HG03457 (cell line): ENCODE data around the gene APOC1.
"Not testable (repeated sequence)": the region's sequence is repeated elsewhere in the genome, so short reads cannot be mapped to it uniquely, and the experiment has no call there.

Experiments
- ATAC-seq: cut with Tn5 transposase; IDR thresholded peaks from one replicate; pipeline ENCODE4 v1.9.1; 2021; ENCODE audit warnings: moderate number of reproducible peaks; ENCODE audit not compliant: unreplicated experiment

The APOC1 gene

DNA sequence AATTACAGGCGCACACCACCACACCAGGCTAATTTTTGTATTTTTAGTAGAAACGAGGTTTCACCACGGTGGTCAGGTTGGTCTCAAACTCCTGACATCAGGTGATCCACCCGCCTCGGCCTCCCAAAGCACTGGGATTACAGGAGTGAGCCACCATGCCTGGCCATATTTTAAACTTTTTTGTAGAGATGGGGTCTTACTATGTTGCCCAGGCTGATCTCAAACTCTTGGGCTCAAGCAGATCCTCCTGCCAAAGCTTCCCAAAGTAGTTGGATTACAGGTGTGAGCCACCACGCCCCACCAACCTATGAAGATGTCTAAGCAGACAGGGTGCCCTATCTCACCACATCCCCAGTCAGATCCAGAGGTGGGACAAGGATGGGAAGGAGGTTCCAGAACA lies 2.5 kb upstream of the APOC1 start:
- not testable (repeated sequence) for ATAC-seq

DNA sequence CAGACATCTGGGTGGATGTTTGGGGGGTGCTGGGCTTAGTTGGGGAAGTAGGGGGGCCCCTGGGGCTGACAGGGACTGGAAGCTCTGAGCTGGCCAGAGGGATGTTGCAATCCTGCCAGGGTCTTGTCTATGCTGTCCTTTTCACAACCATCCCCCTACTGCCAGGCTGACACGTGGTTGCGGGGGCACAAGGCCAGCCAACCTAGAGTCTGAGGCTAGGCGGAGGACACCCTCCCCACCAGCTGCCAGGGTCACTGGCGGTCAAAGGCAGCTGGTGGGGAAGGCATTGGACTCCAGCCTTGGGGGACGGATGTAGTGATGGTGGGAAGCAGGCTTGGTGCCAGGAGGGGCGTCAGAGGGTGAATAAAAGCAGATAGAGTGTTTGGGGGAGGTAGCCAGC lies 1.6 kb upstream of the APOC1 start:
- ATAC-seq, result no peak

DNA sequence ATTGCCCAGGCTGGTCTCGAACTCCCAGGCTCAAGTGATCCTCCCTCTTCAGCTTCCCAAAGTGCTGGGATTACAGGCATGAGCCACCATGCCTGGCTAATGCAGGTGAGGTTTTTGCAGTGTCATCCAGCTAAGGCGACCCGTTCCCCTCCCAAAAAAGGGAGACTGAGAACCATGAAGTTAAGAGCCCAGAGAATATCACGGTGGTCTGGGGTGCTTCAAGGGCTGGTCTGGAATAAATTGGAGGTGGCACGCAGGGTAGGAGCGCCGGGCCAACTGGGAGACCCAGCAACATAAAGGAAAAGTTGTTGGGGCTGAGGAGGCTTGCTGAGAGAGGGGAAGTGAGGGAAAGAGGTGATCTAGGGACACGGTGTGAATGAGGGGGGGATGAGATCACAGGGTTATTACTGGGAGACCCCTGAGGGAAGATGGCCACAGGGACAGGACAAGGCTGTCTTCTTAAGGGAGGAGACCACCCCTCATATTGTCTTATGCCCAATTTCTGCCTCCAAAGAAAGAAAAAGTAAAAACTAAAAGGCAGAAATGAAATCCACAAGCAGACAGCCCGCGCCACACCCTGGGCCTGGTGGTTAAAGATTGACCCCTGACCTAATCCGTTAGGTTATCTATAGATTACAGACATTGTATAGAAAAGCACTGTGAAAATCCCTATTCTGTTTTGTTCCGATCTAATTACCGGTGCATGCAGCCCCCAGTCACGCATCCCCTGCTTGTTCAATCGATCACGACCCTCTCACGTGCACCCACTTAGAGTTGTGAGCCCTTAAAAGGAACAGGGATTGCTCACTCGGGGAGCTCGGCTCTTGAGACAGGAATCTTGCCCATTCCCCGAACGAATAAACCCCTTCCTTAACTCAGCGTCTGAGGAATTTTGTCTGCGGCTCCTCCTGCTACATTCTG lies 636 bp upstream of the APOC1 start:
- ATAC-seq, result not testable (repeated sequence)

DNA sequence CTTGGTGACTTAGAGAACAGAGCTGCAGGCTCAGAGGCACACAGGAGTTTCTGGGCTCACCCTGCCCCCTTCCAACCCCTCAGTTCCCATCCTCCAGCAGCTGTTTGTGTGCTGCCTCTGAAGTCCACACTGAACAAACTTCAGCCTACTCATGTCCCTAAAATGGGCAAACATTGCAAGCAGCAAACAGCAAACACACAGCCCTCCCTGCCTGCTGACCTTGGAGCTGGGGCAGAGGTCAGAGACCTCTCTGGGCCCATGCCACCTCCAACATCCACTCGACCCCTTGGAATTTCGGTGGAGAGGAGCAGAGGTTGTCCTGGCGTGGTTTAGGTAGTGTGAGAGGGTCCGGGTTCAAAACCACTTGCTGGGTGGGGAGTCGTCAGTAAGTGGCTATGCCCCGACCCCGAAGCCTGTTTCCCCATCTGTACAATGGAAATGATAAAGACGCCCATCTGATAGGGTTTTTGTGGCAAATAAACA lies 9.9 kb downstream of the APOC1 start:
- no peak for ATAC-seq

DNA sequence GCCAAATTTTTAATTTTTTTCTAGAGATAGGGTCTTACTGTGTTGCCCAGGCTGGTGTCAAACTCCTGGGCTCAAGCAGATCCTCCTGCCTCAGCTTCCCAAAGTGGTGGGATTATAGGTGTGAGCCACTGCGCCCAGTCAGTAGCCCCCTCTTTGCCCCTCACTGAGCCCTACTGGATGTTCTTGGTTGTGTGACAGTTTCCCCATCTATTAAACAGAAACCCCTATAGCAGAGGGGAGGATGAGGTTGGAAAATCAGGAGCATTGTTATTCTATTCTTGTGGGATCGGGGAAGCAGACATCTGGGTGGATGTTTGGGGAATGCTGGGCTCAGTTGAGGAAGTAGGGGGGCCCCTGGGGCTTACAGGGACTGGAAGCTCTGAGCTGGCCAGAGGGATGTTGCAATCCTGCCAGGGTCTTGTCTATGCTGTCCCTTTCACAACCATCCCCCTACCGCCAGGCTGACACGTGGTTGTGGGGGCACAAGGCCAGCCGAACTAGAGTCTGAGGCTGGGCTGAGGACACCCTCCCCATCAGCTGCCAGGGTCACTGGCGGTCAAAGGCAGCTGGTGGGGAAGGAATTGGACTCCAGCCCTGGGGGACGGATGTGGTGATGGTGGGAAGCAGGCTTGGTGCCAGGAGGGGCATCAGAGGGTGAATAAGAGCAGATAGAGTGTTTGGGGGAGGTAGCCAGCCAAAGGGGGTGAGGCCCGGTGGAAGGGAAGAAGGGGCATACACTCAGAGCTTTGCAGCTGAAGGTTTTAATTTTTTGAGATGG lies 10.9 kb downstream of the APOC1 start:
- no peak for ATAC-seq

DNA sequence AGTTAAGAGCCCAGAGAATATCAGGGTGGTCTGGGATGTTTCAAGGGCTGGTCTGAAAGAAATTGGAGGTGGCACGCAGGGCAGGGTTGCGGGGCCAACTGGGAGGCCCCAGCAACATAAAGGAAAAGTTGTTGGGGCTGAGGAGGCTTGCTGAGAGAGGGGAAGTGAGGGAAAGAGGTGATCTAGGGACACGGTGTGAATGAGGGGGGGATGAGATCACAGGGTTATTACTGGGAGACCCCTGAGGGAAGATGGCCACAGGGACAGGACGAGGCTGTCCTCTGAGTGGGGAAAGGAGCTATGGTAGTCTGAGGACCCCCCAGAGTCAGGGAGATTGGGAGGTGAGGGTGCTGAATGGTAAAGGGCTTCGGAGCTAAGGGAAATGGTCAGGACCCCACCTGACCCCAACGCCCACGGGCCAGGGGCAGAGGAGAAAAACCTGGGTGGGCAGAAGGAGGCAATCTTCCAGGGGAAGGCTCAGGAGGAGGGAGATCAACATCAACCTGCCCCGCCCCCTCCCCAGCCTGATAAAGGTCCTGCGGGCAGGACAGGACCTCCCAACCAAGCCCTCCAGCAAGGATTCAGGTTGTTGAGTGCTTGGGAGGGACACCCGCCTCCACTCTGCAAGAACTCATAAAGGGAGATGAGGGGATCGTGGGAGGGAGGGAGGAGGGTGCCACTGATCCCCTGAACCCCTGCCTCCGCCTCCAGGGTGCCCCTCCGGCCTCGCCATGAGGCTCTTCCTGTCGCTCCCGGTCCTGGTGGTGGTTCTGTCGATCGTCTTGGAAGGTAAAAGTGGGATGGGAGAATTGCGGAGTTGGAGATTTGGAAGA lies 12.1 kb downstream of the APOC1 start:
- ATAC-seq, result not testable (repeated sequence)

DNA sequence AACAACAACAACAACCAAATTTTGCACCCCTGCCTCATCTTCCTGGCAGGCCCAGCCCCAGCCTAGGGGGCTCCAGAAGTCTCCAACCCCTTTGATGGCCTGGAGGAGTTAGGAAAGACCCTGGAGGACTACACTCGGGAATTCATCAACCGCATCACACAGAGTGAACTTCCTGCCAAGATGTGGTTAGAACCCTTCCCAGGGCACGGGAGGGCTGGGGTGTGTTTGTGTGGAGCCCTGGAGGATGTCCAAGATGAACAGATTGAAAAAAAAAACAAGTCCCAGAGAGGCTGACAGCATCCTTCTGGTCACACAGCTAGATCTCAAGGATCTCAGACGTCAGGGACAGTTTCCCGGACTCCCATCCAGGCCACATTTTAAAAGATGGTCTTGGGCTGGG lies 13.3 kb downstream of the APOC1 start:
- ATAC-seq, result no peak

DNA sequence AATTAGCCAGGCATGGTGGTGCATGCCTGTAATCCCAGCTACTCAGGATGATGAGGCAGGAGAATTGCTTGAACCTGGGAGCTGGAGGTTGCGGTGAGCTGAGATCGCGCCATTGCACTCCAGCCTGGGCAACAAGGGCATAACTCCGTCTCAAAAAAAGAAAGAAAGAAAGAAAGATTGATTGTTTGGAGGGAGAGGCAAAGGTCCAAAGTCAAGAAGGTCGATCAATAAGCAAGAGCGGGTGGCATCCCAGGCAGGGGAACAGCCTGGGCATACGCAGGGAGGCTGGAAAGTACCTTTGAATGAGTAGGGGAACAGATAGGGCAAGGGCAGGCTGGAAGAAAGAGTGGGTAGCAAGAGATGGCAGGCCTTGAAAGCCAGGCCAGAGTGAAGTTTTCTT lies 15.7 kb downstream of the APOC1 start:
- ATAC-seq, result no peak

DNA sequence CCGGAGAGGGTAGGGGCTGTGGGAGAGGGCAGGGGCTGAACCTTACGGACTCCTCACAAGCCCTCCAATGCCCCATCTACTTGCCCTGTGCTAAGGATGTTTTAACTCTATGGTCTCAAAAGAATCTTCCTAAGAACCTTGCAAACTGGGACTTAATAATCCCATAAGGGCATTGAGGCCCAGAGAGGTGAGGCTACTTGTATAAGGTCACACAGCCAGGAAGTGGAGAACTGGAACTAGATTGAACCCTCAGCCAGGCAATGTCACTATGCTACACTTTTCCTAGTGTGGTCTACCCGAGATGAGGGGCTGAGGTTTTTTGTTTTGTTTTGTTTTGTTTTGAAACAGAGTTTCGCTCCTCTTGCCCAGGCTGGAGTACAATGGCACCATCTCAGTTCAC lies 17.1 kb downstream of the APOC1 start:
- ATAC-seq, result no peak

DNA sequence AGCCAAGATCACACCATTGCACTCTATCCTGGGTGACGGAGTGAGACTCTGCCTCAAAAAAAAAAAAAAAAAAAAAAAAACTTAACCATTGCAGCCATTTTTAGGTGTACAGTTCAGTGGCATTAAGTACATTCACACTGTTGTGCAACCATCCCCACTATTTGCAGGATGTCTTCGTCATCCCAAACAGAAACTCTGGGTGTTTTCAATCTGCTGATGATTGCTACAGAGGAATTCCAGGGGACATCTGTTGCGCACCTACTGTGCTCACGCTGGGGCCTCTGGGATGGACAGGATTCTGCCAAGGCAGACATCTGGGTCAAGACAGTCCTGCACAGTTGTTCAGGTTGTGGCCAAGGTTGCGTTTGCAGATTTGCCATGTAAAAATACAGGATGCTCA lies 25.3 kb downstream of the APOC1 start:
- ATAC-seq, result no peak

DNA sequence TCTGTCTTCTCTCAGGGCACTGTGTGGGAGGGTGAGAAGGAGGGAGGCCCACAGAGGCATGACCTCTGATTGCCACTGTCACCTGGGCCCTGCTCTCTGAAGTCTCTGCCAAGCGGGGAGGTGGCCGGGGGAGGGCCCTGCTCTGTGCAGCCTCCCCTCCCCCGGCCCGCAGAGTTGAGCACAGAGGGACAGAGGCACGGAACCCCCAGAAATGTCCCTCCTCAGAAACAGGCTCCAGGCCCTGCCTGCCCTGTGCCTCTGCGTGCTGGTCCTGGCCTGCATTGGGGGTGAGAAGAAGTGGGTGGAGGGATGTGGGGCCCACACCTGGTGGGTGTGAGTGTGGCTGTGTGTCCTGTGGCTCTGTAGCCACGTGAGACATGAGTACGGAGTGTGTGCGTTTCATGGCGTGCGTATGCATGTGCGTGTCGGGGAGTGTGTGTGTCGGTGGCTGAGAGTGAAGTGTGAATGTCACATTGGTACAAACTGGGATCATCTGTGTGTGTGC lies 27.7 kb downstream of the APOC1 start, which contains the start of gene APOC4:
TSS of gene APOC4 (plus strand) at position 171 of the 505 bp plus-strand sequence. CDS start at position 212, 41 bp downstream.
- ATAC-seq, result no peak

DNA sequence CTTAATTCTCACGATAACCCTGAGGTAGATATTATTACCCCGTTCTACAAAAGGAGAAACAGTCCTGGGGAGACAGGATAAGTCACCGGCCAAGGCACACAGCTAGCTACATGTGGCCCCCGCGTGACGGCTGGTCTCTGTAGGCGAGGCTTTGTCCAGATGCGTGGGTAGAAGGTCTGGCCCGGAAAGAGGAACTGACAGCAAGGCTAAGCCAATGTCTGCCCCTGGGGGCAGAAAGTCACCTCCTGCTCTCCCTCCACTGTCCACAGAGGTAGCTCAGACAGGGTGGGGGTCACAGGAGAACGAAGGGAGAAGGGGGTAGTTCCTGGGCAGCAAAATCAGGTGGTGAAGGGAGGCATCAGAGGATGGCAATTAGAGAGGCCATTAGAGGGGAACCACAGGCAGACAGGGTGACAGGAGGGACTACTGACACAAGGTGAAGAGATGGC lies 29.4 kb downstream of the APOC1 start:
- ATAC-seq, result no peak

DNA sequence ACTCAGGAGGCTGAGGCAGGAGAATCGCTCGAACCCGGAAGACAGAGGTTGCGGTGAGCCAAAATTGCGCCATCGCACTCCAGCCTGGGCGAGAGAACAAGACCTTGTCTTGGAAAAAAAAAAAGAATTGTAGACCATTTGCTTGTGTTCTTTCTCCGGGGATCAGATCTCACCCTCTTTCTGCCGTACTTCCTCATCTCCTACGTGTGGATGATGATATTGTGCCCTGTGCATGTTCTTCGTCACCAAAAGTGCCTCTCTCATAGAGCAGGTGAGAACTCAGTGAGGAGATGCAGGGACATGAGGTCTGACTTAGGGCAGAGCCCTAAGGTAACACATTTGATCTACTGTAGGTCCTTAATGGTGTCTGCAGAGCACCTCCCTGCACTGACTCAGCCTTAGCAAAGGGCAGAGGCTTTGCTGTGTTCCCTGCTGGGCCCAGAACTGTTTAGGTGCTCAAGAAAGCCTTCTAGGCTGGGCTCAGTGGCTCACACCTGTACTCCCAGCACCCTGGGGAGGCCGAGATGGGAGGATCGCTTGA lies 32.7 kb downstream of the APOC1 start:
- no peak for ATAC-seq

DNA sequence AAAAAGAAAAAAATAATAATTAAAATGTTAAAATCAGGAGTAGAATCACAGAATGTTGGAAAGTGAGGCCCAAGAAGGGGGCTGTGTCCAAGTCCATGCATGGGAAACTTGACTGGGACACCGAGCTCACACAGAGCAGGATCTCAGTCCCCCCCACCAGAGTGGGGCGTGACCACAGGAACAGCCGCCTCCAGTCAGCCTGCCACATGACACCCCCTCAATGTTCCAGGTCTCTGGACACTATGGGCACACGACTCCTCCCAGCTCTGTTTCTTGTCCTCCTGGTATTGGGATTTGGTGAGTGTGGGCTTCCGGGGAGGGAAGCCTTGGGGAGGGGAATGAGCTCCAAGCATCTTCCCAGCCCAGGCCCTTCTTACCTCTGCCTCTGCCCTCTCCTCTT lies 33.8 kb downstream of the APOC1 start:
- ATAC-seq, result no peak

DNA sequence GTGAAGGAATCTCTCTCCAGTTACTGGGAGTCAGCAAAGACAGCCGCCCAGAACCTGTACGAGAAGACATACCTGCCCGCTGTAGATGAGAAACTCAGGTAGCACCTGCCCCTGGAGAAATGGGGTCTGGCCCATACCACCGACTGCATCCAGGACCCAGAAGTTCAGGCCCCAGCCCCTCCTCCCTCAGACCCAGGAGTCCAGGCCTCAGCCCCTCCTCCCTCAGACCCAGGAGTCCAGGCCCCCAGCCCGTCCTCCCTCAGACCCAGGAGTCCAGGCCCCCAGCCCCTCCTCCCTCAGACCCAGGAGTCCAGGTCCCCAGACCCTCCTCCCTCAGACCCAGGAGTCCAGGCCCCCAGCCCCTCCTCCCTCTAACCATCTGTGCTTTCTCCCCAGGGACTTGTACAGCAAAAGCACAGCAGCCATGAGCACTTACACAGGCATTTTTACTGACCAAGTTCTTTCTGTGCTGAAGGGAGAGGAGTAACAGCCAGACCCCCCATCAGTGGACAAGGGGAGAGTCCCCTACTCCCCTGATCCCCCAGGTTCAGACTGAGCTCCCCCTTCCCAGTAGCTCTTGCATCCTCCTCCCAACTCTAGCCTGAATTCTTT lies 34.5 kb downstream of the APOC1 start:
- ATAC-seq, result no peak

DNA sequence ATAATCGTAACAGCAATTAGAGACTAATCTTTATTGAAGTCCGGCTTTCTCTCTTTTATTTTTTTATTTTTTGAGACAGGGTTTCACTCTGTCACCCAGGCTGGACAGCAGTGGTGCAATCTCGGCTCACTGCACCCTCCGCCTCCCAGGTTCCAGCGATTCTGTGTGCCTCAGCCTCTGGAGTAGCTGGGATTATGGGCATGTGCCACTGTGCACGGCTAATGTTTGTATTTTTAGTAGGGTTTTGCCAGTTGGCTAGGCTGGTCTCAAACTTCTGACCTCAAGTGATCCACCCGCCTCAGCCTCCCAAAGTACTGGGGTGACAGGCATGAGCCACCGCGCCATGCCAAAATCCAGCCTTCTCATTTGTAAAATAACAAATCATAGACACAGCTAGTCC lies 35.1 kb downstream of the APOC1 start:
- no peak for ATAC-seq

DNA sequence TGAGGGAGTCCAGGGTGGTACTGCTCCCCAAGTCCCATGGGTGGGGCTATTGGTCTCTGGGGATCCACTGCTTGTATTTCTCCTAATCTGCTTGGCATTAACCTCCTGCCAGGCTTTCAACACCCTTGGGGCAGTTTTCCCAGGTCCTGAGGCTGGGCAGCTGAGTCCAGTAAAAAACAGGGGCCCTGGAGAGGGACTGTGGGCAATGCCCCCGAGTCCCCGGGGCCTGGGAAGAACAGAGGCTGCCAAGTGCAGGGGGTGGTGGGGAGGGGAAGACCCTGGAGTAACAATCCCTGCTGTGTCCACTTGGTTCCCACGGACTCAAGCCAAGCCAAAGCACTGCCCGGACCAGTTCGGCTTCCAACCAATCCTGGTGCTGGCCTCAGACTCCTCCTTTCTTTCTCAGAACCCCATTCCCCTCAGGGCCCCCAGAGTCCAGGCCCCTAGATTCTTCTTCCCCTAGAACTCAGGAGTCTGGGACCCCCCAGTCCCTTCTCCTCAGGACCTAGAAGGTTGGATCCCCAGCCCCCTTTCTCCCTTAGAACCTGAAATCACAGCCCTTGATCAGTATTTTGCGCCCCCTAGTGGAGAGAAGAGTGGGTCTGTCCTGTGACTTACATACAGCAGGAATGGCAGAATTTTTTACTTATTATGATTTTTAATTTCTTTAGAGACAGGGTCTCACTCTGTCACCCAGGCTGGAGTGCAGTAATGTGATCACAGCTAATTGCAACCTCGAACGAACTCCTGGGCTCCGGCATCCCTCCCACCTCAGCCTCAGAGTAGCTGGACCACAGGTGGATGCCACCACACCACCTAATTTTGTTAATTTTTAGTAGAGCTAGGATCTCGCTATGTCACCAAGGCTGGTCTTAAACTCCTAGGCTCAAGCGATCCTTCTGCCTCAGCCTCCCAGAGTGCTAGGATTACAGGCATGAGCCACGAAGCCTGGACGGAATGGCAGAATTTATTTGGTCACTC lies 37.1 kb downstream of the APOC1 start:
- no peak for ATAC-seq

DNA sequence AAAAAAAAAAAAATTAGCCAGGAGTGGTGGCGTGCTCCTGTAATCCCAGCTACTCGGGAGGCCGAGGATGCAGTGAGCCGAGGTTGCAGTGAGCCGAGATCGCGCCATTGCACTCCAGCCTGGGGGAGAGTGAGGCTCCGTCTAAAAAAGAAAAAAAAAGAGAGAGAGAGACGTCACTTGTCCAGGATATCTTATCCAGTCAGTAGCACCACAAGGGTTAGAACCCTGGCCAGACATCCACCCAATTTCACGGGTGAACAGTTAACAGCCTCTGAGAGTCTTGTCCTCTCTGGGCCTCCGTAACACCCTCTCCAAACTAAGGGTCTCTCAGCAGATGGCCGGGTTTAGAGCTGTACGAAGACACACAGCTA lies 39.9 kb downstream of the APOC1 start:
- peak; percentile 5 for ATAC-seq
